SU-DHL-6 (cell line): Measurements from ENCODE around the gene SLC9A2.

Experiments used
- H2AFZ ChIP-seq: fragments of 200-600 bp; sonication (generic); 2 replicates; pipeline ENCODE4 v1.6.1; 2014; ENCODE audit warnings: low read depth, mild to moderate bottlenecking, moderate library complexity, mixed read lengths, antibody characterized with exemption, low read length; ENCODE audit not compliant: severe bottlenecking
- H3F3A ChIP-seq: fragments of 200-600 bp; shearing (Covaris generic); 2 replicates; pipeline ENCODE4 v1.6.0; 2016; ENCODE audit warnings: antibody characterized with exemption, mild to moderate bottlenecking; ENCODE audit not compliant: insufficient read depth
- H3K27ac ChIP-seq: fragments of 200-600 bp; sonication (generic); 2 replicates; pipeline ENCODE4 v1.5.1; 2016; ENCODE audit warnings: low read depth, mild to moderate bottlenecking, low read length, moderate library complexity, mixed read lengths
- H3K27me3 ChIP-seq: fragments of 200-600 bp; sonication (generic), shearing (Covaris generic); 2 replicates; pipeline ENCODE4 v1.6.0; 2014; ENCODE audit warnings: mild to moderate bottlenecking, low read length
- H3K36me3 ChIP-seq: fragments of 200-600 bp; sonication (generic); 2 replicates; pipeline ENCODE4 v1.6.1; 2014; ENCODE audit warnings: mild to moderate bottlenecking, low read length, mixed read lengths
- H3K4me2 ChIP-seq: fragments of 300-600, 200-600 bp; shearing (Covaris generic), sonication (generic); 2 replicates; pipeline ENCODE4 v1.6.0; 2014; ENCODE audit warnings: low read length, low read depth, mild to moderate bottlenecking; ENCODE audit not compliant: poor library complexity, severe bottlenecking
- H3K4me3 ChIP-seq: fragments of 200-600 bp; sonication (generic); 2 replicates; pipeline ENCODE4 v1.5.1; 2014; ENCODE audit warnings: antibody characterized with exemption, low read length, mild to moderate bottlenecking, mixed read lengths; ENCODE audit not compliant: insufficient read depth, poor library complexity, severe bottlenecking
- H3K79me2 ChIP-seq: fragments of 200-600 bp; sonication (generic); 2 replicates; pipeline ENCODE4 v1.6.1; 2014; ENCODE audit warnings: mild to moderate bottlenecking, low read length, moderate library complexity; ENCODE audit not compliant: insufficient read depth
- H3K9ac ChIP-seq: fragments of 200-600 bp; sonication (generic); 2 replicates; pipeline ENCODE4 v1.7.0; 2014; ENCODE audit warnings: mild to moderate bottlenecking, low read length
- H3K9me2 ChIP-seq: fragments of 200-600 bp; sonication (generic); replicated peaks from 2 replicates; pipeline ENCODE4 v1.6.1; 2014; ENCODE audit warnings: low read length; ENCODE audit not compliant: insufficient read depth
- H3K9me3 ChIP-seq: fragments of 200-600 bp; sonication (generic); 2 replicates; pipeline ENCODE4 v1.6.1; 2014; ENCODE audit warnings: low read length, mixed read lengths; ENCODE audit not compliant: insufficient read depth
- H4K20me1 ChIP-seq: fragments of 200-600 bp; sonication (generic); 2 replicates; pipeline ENCODE4 v1.6.1; 2014; ENCODE audit warnings: low read depth, mild to moderate bottlenecking, antibody characterized with exemption, low read length, moderate library complexity, mixed read lengths
- EZH2phosphoT487 ChIP-seq: fragments of 200-600 bp; sonication (generic), shearing (Covaris generic); conservative IDR thresholded peaks from 2 replicates; pipeline ENCODE4 v1.6.1; 2018; ENCODE audit warnings: mild to moderate bottlenecking, antibody characterized with exemption, low read length, moderate library complexity, mixed read lengths
- TF ChIP-seq, protein P1 (sequence below): fragments of 200-600 bp; sonication (generic); IDR thresholded peaks from one replicate; pipeline ENCODE4 v1.5.1; 2017; ENCODE audit warnings: antibody characterized with exemption, mild to moderate bottlenecking, low read length, moderate library complexity; ENCODE audit not compliant: insufficient read depth, poor library complexity, severe bottlenecking

SLC9A2 gene

GRCh38 chr2:102698369-102699111 lies 79.2 kb downstream of the SLC9A2 start:
- Histone ChIP-seq H3K36me3 (no peaks in the 10 kb centered on the region), H3K27me3 (no peaks in the 10 kb centered on the region)

DNA sequence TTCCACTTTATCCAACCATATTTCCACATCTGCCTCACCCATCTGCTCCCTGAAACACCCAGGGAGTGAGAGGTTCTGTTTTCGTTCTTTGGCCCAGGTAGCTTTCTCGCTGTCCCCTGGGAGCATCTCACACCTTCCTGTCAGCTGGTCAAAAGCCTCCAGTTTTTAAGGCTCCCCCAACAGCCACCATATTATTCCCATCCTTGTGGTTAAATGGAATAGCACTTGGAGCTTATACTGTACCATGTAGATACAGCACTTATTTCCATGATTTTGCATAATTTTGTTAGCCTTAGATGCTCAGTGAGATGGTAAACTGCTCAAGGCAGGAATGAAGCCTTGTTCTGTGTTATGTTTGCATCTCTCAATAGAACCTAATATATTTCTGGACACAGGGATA lies 84.0 kb downstream of the SLC9A2 start:
- no peaks in the 10 kb centered on the region for H3K36me3 ChIP-seq
- no peaks in the 10 kb centered on the region for H3K79me2 ChIP-seq
- H3K27me3 ChIP-seq: no peaks in the 10 kb centered on the region
- no peaks in the 10 kb centered on the region for H3F3A ChIP-seq
- H3K9me2 ChIP-seq: no peaks in the 10 kb centered on the region
- no peak overlapping the region for H2AFZ ChIP-seq
- no peak for TF ChIP-seq EZH2phosphoT487
- H3K27ac ChIP-seq: no peak overlapping the region
- no peaks in the 10 kb centered on the region for H4K20me1 ChIP-seq
- H3K9ac ChIP-seq: no peak overlapping the region
- H3K9me3 ChIP-seq: no peaks in the 10 kb centered on the region
- no peak overlapping the region for H3K4me2 ChIP-seq
- H3K4me3 ChIP-seq: no peak overlapping the region

More at GRCh38 chr2:102698369-102699111, 79.2 kb downstream of the SLC9A2 start:
- Histone ChIP-seq H3K4me2 (no peak overlapping the region), H3K27ac (no peak overlapping the region), H3K79me2 (no peaks in the 10 kb centered on the region), H3K9me3 (no peaks in the 10 kb centered on the region), H3K9me2 (no peaks in the 10 kb centered on the region), H3F3A (no peaks in the 10 kb centered on the region), H3K9ac (no peak overlapping the region), H2AFZ (no peak overlapping the region), H3K4me3 (no peak overlapping the region), H4K20me1 (no peaks in the 10 kb centered on the region)
- TF ChIP-seq, protein P1, sequence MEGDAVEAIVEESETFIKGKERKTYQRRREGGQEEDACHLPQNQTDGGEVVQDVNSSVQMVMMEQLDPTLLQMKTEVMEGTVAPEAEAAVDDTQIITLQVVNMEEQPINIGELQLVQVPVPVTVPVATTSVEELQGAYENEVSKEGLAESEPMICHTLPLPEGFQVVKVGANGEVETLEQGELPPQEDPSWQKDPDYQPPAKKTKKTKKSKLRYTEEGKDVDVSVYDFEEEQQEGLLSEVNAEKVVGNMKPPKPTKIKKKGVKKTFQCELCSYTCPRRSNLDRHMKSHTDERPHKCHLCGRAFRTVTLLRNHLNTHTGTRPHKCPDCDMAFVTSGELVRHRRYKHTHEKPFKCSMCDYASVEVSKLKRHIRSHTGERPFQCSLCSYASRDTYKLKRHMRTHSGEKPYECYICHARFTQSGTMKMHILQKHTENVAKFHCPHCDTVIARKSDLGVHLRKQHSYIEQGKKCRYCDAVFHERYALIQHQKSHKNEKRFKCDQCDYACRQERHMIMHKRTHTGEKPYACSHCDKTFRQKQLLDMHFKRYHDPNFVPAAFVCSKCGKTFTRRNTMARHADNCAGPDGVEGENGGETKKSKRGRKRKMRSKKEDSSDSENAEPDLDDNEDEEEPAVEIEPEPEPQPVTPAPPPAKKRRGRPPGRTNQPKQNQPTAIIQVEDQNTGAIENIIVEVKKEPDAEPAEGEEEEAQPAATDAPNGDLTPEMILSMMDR: no peak
- TF ChIP-seq EZH2phosphoT487: no peak

- Histone ChIP-seq H3F3A (no peaks in the 10 kb centered on the region), H3K36me3 (no peaks in the 10 kb centered on the region), H4K20me1 (no peaks in the 10 kb centered on the region), H3K27me3 (no peaks in the 10 kb centered on the region), H3K9me2 (no peaks in the 10 kb centered on the region), H3K9ac (no peak overlapping the region), H3K79me2 (no peaks in the 10 kb centered on the region), H3K4me3 (no peak overlapping the region), H3K4me2 (no peak overlapping the region), H2AFZ (no peak overlapping the region), H3K27ac (no peak overlapping the region), H3K9me3 (no peaks in the 10 kb centered on the region)
- TF ChIP-seq EZH2phosphoT487: no peak
- TF ChIP-seq, protein P1: no peak
These were observed 84.4 kb downstream of the SLC9A2 start for GRCh38 chr2:102703748-102704147.

- no peak overlapping the region for H2AFZ ChIP-seq
- no peak overlapping the region for H3K4me2 ChIP-seq
- no peaks in the 10 kb centered on the region for H3K79me2 ChIP-seq
- H3K27ac ChIP-seq: no peak overlapping the region
- no peaks in the 10 kb centered on the region for H3K36me3 ChIP-seq
- no peaks in the 10 kb centered on the region for H4K20me1 ChIP-seq
- H3K27me3 ChIP-seq: no peaks in the 10 kb centered on the region
- H3K9ac ChIP-seq: no peak overlapping the region
- no peaks in the 10 kb centered on the region for H3K9me2 ChIP-seq
- no peaks in the 10 kb centered on the region for H3K9me3 ChIP-seq
- H3F3A ChIP-seq: no peaks in the 10 kb centered on the region
- TF ChIP-seq, protein P1: no peak
- TF ChIP-seq EZH2phosphoT487: no peak
- no peak overlapping the region for H3K4me3 ChIP-seq
These were observed 85.2 kb downstream of the SLC9A2 start for GRCh38 chr2:102704531-102704930.
